ENCODE results near the gene STOX2. TPM values are rescaled to one million over a fixed set of nuclear protein-coding genes. Genes with fewer than 3 reads are reported as not detected.

Gene STOX2
- total and polyA plus RNA-seq, 12 donors: 1.1 to 12.9 (median 5.2) TPM

GRCh38 chr4:184011826-184012380 lies 106.8 kb downstream of the STOX2 start:
- DNase-seq: no peak
- 42 to 81% (median 73%) methylated on average over 2 of the region's 2 CpGs for WGBS, 4 donors
- Histone ChIP-seq H3K27ac (no peak overlapping the region), H3K9me3 (replicated peaks in 1 of 3) (no peaks in the 10 kb centered on the region), H3K4me1 (replicated peaks in 1 of 2) (no peaks in the 10 kb centered on the region), H3K36me3 (replicated peaks in 1 of 2) (peaks cover 0 to 6% of the 10 kb centered on the region in 2 donors), H3K27me3 (no peaks in the 10 kb centered on the region), H3K4me3 (no peak overlapping the region)
- TF ChIP-seq CTCF (IDR thresholded peaks at IDR 0.05) (no peak), POLR2A (IDR thresholded peaks at IDR 0.05) (no peak)
- intact Hi-C loops (cut with DNase I): no loop called here

- Histone ChIP-seq H3K36me3 (replicated peaks in 1 of 2) (peaks cover 0 to 6% of the 10 kb centered on the region in 2 donors), H3K4me3 (no peak overlapping the region), H3K9me3 (replicated peaks in 1 of 3) (no peaks in the 10 kb centered on the region), H3K27me3 (no peaks in the 10 kb centered on the region), H3K4me1 (replicated peaks in 1 of 2) (no peaks in the 10 kb centered on the region), H3K27ac (no peak overlapping the region)
- DNase-seq: no peak
- intact Hi-C loops (cut with DNase I): no loop called here
- TF ChIP-seq CTCF (IDR thresholded peaks at IDR 0.05): no peak
- no peak for TF ChIP-seq POLR2A (IDR thresholded peaks at IDR 0.05)
- WGBS, 4 donors: 54 to 71% (median 66%) methylated on average over 3 of the region's 3 CpGs
Observed at GRCh38 chr4:184012937-184013336, 107.8 kb downstream of the STOX2 start.

GRCh38 chr4:184014301-184014700 lies 109.2 kb downstream of the STOX2 start:
- intact Hi-C loops (cut with DNase I): no loop called here

More at GRCh38 chr4:184014301-184014700, 109.2 kb downstream of the STOX2 start:
- Histone ChIP-seq H3K36me3 (replicated peaks in 1 of 2) (peaks cover 0 to 6% of the 10 kb centered on the region in 2 donors), H3K9me3 (replicated peaks in 1 of 3) (no peaks in the 10 kb centered on the region), H3K4me1 (replicated peaks in 1 of 2) (no peaks in the 10 kb centered on the region), H3K27me3 (no peaks in the 10 kb centered on the region), H3K4me3 (no peak overlapping the region), H3K27ac (no peak overlapping the region)
- TF ChIP-seq CTCF (IDR thresholded peaks at IDR 0.05) (no peak), POLR2A (IDR thresholded peaks at IDR 0.05) (no peak)
- no peak for DNase-seq
- 84 to 91% (median 87%) methylated on average over 6 of the region's 6 CpGs for WGBS, 4 donors
